SK-N-SH (cell line): ENCODE measurements around the gene HOXA4. TPM values are rescaled to one million over a fixed set of nuclear protein-coding genes. Genes with fewer than 3 reads are reported as not detected.

Experiments
- CTCF ChIA-PET: fragments of 300-600, 350-600 bp; formaldehyde crosslinking; extraction: SDS; loops from one replicate; lab custom pipeline; 2021; lab: Yijun Ruan, JAX
- POLR2A ChIA-PET: fragments of 350-600 bp; sonication (Branson Sonifier 250); formaldehyde crosslinking; extraction: SDS; loops from one replicate; lab custom pipeline; 2020; ENCODE audit warnings: antibody characterized with exemption, inconsistent platforms; lab: Yijun Ruan, JAX
- DNase-seq: peaks from one replicate; pipeline ENCODE4 v3.0.0; 2012
- H2AFZ ChIP-seq: fragments of 200-600 bp; sonication (generic); 2 replicates; pipeline ENCODE4 v1.8.1; 2016; ENCODE audit warnings: antibody characterized with exemption, mild to moderate bottlenecking, low read depth
- H3F3A ChIP-seq: fragments of 200-600 bp; sonication (generic); replicated peaks from 2 replicates; pipeline ENCODE3; 2016; ENCODE audit warnings: antibody characterized with exemption, mild to moderate bottlenecking; ENCODE audit not compliant: insufficient read depth
- H3K27ac ChIP-seq, 2 experiments: fragments of 200-500 bp in 1 of 2; fragments of 200-600 bp in 1 of 2; sonication (Bioruptor generic) in 1 of 2; sonication (generic), shearing (Covaris generic) in 1 of 2; 2 replicates each; pipeline versions ENCODE4 v1.5.1 to v1.6.1; 2014 to 2016; ENCODE audit warnings: low read depth in 2 of 2, inconsistent platforms in 1 of 2, low read length in 1 of 2, mild to moderate bottlenecking in 1 of 2, mixed read lengths in 1 of 2
- H3K27me3 ChIP-seq: fragments of 200-600 bp; sonication (generic), shearing (Covaris generic); 2 replicates; pipeline ENCODE4 v1.6.1; 2016; ENCODE audit warnings: mixed run types; ENCODE audit not compliant: insufficient read depth
- H3K36me3 ChIP-seq, 2 experiments: fragments of 200-500 bp in 1 of 2; fragments of 200-600 bp in 1 of 2; sonication (Bioruptor generic) in 1 of 2; sonication (generic) in 1 of 2; replicated peaks in 1 of 2; 2 replicates each; pipeline versions ENCODE3 to v1.5.1; 2014 to 2016; ENCODE audit warnings: low read length in 1 of 2, mild to moderate bottlenecking in 1 of 2; ENCODE audit not compliant: insufficient read depth in 2 of 2, control insufficient read depth in 1 of 2
- H3K4me1 ChIP-seq, 2 experiments: fragments of 200-500 bp in 1 of 2; fragments of 200-600 bp in 1 of 2; sonication (Bioruptor generic) in 1 of 2; sonication (generic), shearing (Covaris generic) in 1 of 2; 2 replicates each; pipeline versions ENCODE4 v1.5.1 to v1.6.1; 2014 to 2016; ENCODE audit warnings: low read depth in 1 of 2, low read length in 1 of 2, mixed run types in 1 of 2; ENCODE audit not compliant: insufficient read depth in 2 of 2, control insufficient read depth in 1 of 2
- H3K4me2 ChIP-seq: fragments of 200-600 bp; sonication (generic), shearing (Covaris generic); 2 replicates; pipeline ENCODE4 v1.6.1; 2017; ENCODE audit warnings: mixed run types
- H3K4me3 ChIP-seq, 2 experiments: fragments of 200-500 bp in 1 of 2; fragments of 200-600 bp in 1 of 2; sonication (Bioruptor generic) in 1 of 2; sonication (generic), shearing (Covaris generic) in 1 of 2; 2 replicates each; pipeline versions ENCODE4 v1.5.1 to v1.8.1; 2014 to 2016; ENCODE audit warnings: low read depth in 2 of 2, inconsistent platforms in 1 of 2, low read length in 1 of 2, mild to moderate bottlenecking in 1 of 2, mixed read lengths in 1 of 2, moderate library complexity in 1 of 2
- H3K79me2 ChIP-seq: fragments of 200-600 bp; sonication (generic); 2 replicates; pipeline ENCODE4 v1.8.1; 2017; ENCODE audit warnings: mild to moderate bottlenecking; ENCODE audit not compliant: insufficient read depth
- H3K9ac ChIP-seq: fragments of 200-600 bp; sonication (generic); 2 replicates; pipeline ENCODE4 v1.6.1; 2017; ENCODE audit warnings: mixed run types
- H3K9me2 ChIP-seq: fragments of 200-600 bp; sonication (generic); 2 replicates; pipeline ENCODE4 v1.6.1; 2017; ENCODE audit warnings: mixed run types
- H3K9me3 ChIP-seq: fragments of 200-600 bp; sonication (generic); 2 replicates; pipeline ENCODE4 v1.6.1; 2017; ENCODE audit warnings: mixed run types, mild to moderate bottlenecking, moderate library complexity
- H4K20me1 ChIP-seq: fragments of 200-600 bp; sonication (generic); 2 replicates; pipeline ENCODE4 v1.6.1; 2017; ENCODE audit warnings: mild to moderate bottlenecking, mixed run types; ENCODE audit not compliant: insufficient read depth
- CHD2 ChIP-seq: fragments of 150-350 bp; IDR thresholded peaks from 2 replicates; pipeline ENCODE4 v1.6.1; 2018; ENCODE audit warnings: low read length; ENCODE audit not compliant: partially characterized antibody
- ELF1 ChIP-seq: IDR thresholded peaks from 2 replicates; pipeline ENCODE4 v1.4.0; 2012
- EP300 ChIP-seq, 2 experiments: IDR thresholded peaks; 2 replicates each; pipeline versions ENCODE4 v1.4.0 to v1.6.1; 2012; ENCODE audit warnings: borderline replicate concordance in 1 of 2, low read depth in 1 of 2, low read length in 1 of 2
- FOXJ3 ChIP-seq: sonication (generic); formaldehyde crosslinking; IDR thresholded peaks from 2 replicates; pipeline ENCODE4 v1.5.1; 2020; ENCODE audit warnings: mild to moderate bottlenecking, missing genetic modification reagents
- GABPA ChIP-seq: IDR thresholded peaks from 2 replicates; pipeline ENCODE4 v1.4.0; 2012; ENCODE audit warnings: low read depth, mild to moderate bottlenecking
- GATA2 ChIP-seq: sonication (generic); formaldehyde crosslinking; IDR thresholded peaks from 2 replicates; pipeline ENCODE4 v1.5.0; 2020; ENCODE audit warnings: mild to moderate bottlenecking, missing genetic modification reagents
- JUND ChIP-seq: IDR thresholded peaks from 2 replicates; pipeline ENCODE4 v1.4.0; 2012
- MXI1 ChIP-seq: IDR thresholded peaks from 2 replicates; pipeline ENCODE4 v1.6.1; 2012; ENCODE audit warnings: mild to moderate bottlenecking, low read depth, low read length, improper control_type of control experiment
- NRF1 ChIP-seq: IDR thresholded peaks from 2 replicates; pipeline ENCODE4 v1.6.1; 2012; ENCODE audit warnings: low read depth, mild to moderate bottlenecking, low read length
- RFX5 ChIP-seq: IDR thresholded peaks from 2 replicates; pipeline ENCODE4 v1.6.1; 2012; ENCODE audit warnings: mild to moderate bottlenecking, improper control_type of control experiment, low read length
- SIN3A ChIP-seq: IDR thresholded peaks from 2 replicates; pipeline ENCODE4 v1.6.1; 2012; ENCODE audit warnings: low read depth, mild to moderate bottlenecking, low read length, moderate library complexity, borderline replicate concordance
- SMC3 ChIP-seq: IDR thresholded peaks from 2 replicates; pipeline ENCODE4 v1.6.1; 2012; ENCODE audit warnings: low read depth, low read length, improper control_type of control experiment
- TCF12 ChIP-seq: IDR thresholded peaks from 2 replicates; pipeline ENCODE4 v1.4.0; 2012
- YY1 ChIP-seq: IDR thresholded peaks from 2 replicates; pipeline ENCODE4 v1.4.0; 2012; ENCODE audit warnings: low read depth, mild to moderate bottlenecking
- WGBS: methylation state at CpG from one replicate; pipeline ENCODE4 v1.1.6; 2017; ENCODE audit warnings: low lambda C conversion rate; 5-methylcytosine and 5-hydroxymethylcytosine counted together
- polyA plus RNA-seq, 3 experiments: library from polyadenylated mRNA; depleted of rRNA; stranded (reverse); fragments of >200 nt; gene quantifications; 2 replicates each; pipeline ENCODE4 v1.2.3, GENCODE V29; 2012
- TF ChIP-seq, protein P1 (sequence below): fragments of 150-350 bp; IDR thresholded peaks from 2 replicates; pipeline ENCODE4 v1.6.1; 2017; ENCODE audit warnings: antibody characterized with exemption, low read length, low read depth, borderline replicate concordance
- TF ChIP-seq, protein P2 (sequence below): IDR thresholded peaks from 2 replicates; pipeline ENCODE4 v1.4.0; 2012; ENCODE audit warnings: low read depth, borderline replicate concordance
- TF ChIP-seq, protein P3 (sequence below): IDR thresholded peaks from 2 replicates; pipeline ENCODE4 v1.4.0; 2012; ENCODE audit warnings: low read depth
- TF ChIP-seq, protein P4 (sequence below): IDR thresholded peaks from 2 replicates; pipeline ENCODE4 v1.4.0; 2012; ENCODE audit warnings: low read depth, borderline replicate concordance
- TF ChIP-seq, protein P5 (sequence below): IDR thresholded peaks from 2 replicates; pipeline ENCODE4; 2012

HOXA4 gene
- polyA plus RNA-seq, 1 of the 3 experiments (the other 2 are of a cell fraction), result not detected

DNA sequence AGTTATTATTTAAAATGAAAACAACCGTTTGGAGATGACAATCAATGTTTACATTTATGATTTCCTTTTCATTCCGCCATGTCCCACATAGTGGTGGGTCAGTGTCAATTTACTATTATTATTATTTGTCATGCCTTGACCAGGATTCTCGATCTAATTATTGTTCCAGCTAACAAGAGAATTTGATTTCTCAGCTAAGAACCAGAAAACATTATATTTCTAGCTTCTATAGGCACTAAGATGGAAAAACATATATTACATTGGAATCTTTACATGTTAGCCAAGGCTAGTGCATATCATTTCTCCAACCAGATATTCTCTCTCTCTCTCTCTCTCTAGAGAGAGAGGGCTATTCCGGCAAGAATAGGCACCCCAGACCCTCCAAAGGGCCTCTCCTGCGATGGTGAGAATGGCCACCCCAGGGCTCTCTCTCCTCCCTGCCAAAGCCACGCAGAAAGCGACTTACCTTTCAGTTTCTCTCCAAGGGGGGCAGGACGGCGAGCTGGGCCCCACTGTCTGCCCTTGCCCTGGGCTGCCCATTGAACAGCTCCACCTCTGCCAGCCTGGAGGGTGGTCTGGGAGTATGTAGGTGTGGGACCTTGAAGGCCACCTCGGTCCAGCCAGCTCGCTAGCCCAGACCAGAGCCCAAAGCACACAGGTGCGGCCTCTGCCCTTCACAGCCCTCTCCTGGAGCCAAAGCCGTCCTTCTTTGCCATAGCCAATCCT is 19.4 kb upstream of the HOXA4 start:
- Histone ChIP-seq H2AFZ (peak overlapping the region; percentile 53; the same call in 1 of the 2 replicates), H3K4me1 (peaks cover 0 to 9% of the 10 kb centered on the region in 2 experiments; a peak in 1 of 4 replicates), H4K20me1 (peaks cover 6% of the 10 kb centered on the region; the same call in 1 of the 2 replicates), H3K79me2 (no peaks in the 10 kb centered on the region), H3K27ac (no peak overlapping the region), H3F3A (no peaks in the 10 kb centered on the region), H3K4me3 (peak overlapping the region in 1 of 2 experiments; percentile 63; a peak in 1 of 4 replicates), H3K27me3 (peaks cover 100% of the 10 kb centered on the region), H3K9me2 (no peaks in the 10 kb centered on the region), H3K36me3 (no peaks in the 10 kb centered on the region), H3K9ac (no peak overlapping the region), H3K4me2 (peak overlapping the region; percentile 76), H3K9me3 (no peaks in the 10 kb centered on the region)
- CTCF ChIA-PET, result interaction anchor here (0.6 to 10.9 kb wide), 51 partner anchors 9 to 1257 kb away, joined by 3 to 270 read pairs (median 4); partner anchors contain the start of genes HOXA10, HOXA4, HOXA7 and HOXA9
- DNase-seq, result no peak
- POLR2A ChIA-PET, result interaction anchor here (1.0 kb wide), 1 partner anchor 11 kb away, joined by 3 read pairs; no protein-coding TSS in a partner anchor
- no peak for TF ChIP-seq RFX5
- no peak for TF ChIP-seq SMC3
- no peak for TF ChIP-seq GATA2 (CRISPR knock-in tag)
- TF ChIP-seq TCF12, result no peak
- no peak for TF ChIP-seq CHD2
- TF ChIP-seq NRF1, result no peak
- TF ChIP-seq, protein P1, sequence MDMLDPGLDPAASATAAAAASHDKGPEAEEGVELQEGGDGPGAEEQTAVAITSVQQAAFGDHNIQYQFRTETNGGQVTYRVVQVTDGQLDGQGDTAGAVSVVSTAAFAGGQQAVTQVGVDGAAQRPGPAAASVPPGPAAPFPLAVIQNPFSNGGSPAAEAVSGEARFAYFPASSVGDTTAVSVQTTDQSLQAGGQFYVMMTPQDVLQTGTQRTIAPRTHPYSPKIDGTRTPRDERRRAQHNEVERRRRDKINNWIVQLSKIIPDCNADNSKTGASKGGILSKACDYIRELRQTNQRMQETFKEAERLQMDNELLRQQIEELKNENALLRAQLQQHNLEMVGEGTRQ, result no peak
- no peak for TF ChIP-seq JUND
- no peak for TF ChIP-seq ELF1
- TF ChIP-seq, protein P2, sequence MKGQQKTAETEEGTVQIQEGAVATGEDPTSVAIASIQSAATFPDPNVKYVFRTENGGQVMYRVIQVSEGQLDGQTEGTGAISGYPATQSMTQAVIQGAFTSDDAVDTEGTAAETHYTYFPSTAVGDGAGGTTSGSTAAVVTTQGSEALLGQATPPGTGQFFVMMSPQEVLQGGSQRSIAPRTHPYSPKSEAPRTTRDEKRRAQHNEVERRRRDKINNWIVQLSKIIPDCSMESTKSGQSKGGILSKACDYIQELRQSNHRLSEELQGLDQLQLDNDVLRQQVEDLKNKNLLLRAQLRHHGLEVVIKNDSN, result no peak
- TF ChIP-seq, protein P3, sequence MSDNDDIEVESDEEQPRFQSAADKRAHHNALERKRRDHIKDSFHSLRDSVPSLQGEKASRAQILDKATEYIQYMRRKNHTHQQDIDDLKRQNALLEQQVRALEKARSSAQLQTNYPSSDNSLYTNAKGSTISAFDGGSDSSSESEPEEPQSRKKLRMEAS, result no peak
- TF ChIP-seq GABPA, result no peak
- no peak for TF ChIP-seq SIN3A
- no peak for TF ChIP-seq MXI1
- TF ChIP-seq, protein P4, sequence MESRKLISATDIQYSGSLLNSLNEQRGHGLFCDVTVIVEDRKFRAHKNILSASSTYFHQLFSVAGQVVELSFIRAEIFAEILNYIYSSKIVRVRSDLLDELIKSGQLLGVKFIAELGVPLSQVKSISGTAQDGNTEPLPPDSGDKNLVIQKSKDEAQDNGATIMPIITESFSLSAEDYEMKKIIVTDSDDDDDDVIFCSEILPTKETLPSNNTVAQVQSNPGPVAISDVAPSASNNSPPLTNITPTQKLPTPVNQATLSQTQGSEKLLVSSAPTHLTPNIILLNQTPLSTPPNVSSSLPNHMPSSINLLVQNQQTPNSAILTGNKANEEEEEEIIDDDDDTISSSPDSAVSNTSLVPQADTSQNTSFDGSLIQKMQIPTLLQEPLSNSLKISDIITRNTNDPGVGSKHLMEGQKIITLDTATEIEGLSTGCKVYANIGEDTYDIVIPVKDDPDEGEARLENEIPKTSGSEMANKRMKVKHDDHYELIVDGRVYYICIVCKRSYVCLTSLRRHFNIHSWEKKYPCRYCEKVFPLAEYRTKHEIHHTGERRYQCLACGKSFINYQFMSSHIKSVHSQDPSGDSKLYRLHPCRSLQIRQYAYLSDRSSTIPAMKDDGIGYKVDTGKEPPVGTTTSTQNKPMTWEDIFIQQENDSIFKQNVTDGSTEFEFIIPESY, result no peak
- no peak for TF ChIP-seq EP300 (IDR thresholded peaks at IDR 0.05; ENCODE audit: borderline replicate concordance in 1 of 2, low read depth in 1 of 2, low read length in 1 of 2)
- TF ChIP-seq, protein P5, sequence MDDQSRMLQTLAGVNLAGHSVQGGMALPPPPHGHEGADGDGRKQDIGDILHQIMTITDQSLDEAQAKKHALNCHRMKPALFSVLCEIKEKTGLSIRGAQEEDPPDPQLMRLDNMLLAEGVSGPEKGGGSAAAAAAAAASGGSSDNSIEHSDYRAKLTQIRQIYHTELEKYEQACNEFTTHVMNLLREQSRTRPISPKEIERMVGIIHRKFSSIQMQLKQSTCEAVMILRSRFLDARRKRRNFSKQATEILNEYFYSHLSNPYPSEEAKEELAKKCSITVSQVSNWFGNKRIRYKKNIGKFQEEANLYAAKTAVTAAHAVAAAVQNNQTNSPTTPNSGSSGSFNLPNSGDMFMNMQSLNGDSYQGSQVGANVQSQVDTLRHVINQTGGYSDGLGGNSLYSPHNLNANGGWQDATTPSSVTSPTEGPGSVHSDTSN, result no peak
- TF ChIP-seq YY1, result no peak
- TF ChIP-seq FOXJ3 (CRISPR knock-in tag), result no peak
- TF ChIP-seq, all 33 proteins: peak for 0
- WGBS, result 15% methylated on average over 13 of the region's 13 CpGs
